ENCODE measurements around the gene SSUH2.
"Not testable (repeated sequence)": the region's sequence is repeated elsewhere in the genome, so short reads cannot be mapped to it uniquely, and the experiment has no call there.

Gene SSUH2

DNA sequence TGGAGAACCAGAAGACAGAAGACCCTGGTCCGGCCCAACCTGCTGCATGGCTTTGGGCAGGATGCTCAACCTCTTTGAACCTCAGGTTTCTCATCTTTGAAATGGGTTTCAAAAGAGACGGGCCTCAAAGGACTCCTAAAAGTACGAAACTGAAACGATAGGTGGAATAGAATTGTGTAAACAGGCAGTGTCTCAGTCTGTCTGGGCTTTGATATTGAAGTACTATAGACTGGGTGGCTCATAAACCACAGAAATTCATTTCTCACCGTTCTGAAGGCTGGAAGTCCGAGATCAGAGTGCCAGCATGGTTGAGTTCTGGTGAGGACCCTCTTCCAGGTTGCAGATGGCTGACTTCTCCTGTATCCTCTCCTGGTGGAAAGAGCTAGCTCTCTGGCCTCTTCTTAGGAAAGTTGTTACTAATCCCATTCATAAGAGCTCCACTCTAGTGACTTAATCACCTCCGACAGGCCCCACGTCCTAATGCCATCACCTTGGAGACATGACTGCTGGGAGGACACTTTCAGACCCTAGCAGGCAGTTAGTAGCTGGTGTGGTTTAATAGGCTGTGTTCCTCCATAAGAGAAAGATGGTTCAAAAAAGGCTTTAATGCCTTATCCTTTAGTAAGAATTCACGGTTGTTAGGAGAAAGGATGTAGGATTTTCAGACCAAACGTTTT, 35.7 kb downstream of the SSUH2 start:
- no peak for DNase-seq (ENCODE audit: low read depth in 2 of 2)

DNA sequence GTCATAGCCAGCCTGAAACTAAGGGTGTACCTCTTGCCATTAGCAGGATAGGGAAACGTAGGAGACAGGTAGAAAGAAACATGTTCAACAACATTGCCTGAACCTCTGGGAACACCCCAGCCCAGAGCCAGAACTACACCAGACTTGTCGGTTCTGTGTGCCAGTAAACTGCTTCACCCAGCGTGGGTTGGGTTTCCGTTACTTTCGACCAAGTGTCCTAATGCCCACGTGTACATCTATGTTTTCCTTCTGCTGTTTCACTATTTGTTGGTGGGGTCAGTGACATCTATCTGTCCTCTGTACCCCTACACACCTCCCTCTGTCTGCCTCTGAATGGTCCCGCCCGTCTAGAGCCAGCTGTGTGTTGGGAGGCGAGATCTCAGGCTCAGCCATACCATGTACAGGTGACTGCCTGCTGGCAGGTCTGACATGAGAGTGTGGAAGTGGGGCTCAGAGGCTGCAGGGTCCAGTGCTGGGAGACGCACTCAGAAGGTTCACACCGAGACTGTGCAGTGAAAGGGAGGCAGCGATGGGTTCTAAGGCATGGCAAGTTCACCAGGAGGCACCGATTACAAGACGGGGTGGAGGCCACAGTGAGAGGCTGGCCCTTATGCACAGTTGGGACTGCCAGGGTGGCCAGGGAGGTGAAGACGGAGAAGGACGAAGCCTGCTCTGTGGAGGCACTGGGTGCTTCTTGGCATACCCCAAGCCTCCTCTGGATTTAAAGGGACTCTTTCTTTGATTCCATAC, 36.4 kb downstream of the SSUH2 start:
- DNase-seq (ENCODE audit: low read depth in 2 of 2): no peak

DNA sequence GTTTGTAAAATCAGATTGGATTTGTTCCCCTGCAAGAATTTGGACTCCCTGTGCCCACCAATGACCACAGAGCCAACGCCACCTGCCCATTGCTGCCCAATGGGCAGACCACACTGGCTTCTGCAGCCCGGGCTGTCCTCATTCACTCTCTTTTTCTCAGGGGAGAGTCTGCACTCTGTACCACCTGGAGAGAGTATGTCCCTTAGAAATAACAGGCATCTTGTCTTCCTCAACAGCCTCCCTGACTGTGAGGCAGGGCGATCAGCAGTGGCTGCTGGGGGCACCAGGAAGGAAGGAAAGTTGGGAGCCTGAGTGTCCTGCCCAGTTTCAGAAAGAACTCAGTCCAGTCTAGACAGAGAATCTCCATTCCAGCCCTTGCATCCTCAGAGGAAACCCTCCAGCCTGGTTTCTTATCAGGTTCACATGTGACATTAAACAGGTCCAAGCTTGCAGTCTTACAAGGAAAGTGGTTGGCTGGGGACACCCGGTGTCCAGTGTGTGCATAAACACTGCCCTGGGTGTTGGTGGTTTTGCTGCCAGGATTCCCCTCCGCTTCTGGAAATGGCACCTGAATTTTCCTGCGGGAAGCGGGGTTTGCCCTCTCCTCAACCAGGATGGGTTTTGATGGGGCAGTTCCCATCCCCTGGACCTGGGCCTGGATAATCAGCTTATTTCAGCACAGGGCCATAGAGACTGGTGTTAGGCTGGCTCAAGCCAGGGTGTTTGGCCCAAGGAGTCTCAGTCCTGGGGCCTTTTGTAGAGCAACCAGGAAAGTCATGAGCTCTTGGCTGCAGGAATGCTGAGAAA, 37.2 kb downstream of the SSUH2 start:
- DNase-seq (ENCODE audit: low read depth in 2 of 2): peak in 1 of 2 experiments; percentile 43

DNA sequence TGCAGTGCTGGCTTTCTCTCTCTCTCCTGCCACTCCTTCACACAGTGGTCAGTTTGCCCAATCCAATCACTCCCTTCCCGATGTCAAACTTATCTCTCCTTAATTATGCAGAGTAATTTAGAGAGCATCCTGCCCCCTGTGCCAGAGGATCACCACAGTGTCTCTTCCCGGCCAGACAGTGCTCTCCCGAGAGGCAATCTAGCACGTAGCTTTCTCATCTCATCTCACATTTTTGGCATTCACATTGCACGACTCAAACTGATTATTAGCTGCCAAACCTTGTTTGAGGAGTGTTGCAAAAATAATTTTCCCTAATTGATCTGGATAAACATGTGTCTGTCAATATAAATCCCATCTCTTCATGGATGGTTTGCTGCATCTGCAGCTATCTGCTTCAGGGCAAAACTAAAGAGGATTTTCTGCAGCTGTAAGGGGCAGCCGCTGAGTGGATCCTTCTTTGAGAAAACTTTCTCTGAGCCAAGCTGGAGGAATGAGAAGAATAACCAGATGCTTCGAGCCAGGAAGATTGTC, 37.8 kb downstream of the SSUH2 start:
- DNase-seq (ENCODE audit: low read depth in 2 of 2): no peak

DNA sequence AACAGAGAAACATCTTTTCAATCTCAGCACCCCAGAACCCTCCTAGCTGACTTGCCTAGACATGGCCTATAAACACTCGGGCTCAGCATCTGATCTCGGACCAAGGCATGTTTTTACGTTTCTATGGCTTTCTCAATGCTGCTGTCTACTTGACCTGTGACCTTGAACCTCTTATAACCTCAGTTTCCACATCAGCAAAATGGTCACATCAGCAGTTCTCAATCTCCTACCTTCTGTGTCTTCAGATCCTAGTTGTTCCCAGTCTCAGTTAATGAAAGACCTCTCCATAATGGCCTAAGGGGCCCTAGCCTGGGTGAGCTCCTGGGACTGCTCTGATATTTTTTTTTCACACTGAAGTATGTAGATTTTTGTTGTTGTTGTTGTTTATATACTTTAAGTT, 39.6 kb downstream of the SSUH2 start:
- DNase-seq (ENCODE audit: low read depth in 2 of 2): no peak

DNA sequence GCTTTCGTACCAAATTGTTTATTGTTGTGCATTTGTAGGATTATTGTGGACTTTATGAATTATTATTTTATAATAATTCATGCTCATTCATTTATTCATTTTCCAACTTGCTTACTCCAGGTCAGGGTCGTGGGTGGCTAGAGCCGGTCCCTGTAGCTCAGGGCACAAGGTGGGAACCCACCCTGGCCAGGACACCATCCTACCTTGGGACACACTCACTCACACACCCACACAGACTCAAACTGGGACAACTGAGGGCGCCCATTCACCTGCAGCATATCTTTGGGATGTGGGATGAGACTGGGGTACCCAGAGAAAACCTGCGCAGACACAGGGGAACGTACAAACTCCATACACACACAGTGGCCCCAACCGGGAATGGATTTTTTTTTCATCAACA, 40.6 kb downstream of the SSUH2 start:
- no peak for DNase-seq (ENCODE audit: low read depth in 2 of 2)

DNA sequence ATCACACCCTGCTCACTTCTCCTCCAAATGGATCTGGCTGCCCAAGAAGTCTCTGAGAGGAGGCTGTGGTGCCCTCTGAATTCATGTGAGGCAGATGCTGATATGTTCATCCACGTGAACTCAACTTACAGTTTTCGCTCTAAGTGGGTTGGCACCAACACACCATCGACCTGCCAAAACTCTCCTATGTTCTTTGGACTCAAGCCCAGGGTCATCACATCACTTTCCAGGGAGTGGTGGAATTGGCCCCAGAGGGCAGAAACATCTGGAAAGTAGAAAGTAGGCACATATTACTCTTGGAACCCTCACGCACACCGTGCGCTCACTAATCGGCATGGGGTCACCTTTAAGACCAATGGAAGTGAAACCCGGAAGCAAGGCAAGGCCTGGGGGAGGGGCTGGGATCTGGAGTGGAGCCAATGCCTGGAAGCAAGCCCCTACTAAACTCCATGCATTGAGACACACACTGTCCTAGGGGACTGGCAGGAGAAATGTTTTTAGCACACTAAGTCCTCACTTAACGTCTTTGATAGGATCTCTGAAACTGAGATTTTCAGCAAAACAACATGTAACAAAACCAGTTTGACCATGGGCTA, 41.4 kb downstream of the SSUH2 start:
- DNase-seq (ENCODE audit: low read depth in 2 of 2): no peak

DNA sequence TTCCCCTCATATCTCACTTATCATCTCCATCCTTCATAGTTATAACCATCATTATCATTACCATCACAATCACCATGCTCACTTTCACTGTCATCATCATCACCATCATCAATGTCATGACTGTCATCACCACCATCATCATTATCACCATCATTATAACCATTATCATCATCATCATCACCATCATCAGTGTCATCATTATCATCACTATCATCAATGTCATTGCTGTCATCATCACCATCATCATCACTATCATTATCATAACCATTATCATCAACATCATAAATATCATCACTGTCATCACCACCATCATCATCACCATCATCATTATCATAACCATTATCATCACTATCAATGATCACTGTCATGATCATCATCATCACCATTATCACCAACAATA, 44.1 kb downstream of the SSUH2 start:
- no peak for DNase-seq (ENCODE audit: low read depth in 2 of 2)

DNA sequence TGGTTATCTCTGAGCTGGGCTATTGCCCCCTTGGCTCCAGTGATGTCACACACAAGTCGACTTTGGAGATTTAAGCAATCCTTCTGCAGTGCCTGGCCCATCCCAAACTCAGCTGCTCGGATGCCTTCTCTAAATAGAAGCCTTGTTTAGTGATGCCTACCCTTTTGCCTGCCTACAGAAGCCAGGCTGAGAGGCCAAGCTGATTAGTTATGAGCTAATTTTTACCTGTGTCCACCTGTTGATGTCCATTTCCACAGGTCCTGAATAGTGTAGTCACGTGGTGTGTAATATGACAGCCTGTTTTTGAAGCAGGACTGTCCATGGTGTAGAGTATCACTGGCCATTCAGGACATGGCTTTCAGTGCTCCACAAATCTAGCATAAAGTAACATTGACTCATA, 45.5 kb downstream of the SSUH2 start:
- DNase-seq (ENCODE audit: low read depth in 2 of 2): no peak

DNA sequence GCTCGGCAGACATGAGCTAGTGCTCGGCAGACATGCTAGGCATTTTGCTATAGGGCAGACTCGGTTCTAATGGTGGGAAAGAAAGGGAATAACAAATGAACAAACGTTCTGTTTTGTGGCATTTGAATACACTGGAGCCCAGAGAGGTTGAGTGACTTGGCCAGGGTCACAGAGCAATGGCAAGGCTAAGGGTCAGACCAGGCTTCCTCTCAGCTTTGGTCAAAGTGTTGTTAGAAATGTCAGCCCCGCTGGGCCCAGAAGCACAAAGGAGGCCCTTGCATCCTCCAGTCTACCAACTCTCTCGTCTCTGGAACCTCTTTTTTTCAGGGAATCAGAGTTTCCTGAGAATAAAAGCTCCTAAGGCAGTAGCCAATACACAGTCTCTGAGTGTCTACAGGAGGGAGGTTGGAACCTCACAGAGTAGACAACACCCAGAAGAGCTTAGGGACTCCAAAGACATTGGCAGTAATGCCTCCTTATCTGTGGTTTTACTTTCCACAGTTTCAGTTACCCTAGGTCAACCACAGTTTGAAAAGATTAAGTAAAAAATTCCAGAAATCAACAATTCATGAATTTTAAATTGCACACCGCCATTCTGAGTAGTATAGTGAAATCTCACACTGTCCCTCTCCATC, 47.3 kb downstream of the SSUH2 start:
- DNase-seq (ENCODE audit: low read depth in 2 of 2): no peak

DNA sequence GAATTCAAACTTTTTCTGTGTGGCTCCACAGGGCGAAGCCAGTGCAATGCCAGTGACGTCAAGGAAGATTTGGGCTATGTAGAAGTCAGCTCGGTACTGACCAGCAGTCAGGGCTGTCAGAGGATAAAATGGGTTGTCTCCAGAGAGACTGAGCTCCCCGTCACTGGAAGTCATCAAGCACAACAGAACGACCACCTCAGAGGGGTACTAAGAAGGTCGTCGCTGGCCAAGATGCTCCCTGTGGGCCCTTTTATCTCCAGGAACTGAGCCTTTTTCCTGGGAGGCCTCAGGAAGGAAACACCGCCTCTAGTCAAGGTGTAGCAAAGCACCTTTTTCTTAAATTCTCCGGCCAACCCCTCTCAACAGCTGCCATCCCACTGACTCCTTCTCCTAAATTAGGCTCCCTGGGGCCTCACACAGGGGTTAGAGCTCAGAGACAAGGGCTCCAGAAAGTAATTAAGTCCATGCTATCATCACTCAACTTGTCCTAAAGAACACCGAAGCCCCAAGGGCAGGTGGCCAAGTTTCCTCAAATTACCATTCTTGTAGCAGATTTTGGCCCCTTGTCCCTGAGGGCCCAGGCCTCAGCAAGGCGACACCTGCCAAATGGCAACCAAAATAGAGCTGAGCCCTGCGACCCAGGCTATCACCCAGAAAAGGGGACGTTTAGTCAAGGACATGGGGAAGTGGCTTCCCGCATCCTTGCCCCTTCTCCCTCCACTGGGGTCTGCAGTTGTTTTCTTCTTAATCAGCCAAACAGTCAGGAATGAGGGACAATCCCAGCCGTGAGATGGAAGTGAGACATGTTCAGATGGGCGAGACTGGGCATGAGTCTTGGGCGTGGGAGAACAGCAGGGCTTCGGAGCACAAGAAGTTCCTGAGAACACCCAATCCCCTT, 48.0 kb downstream of the SSUH2 start:
- no peak for DNase-seq (ENCODE audit: low read depth in 2 of 2)

DNA sequence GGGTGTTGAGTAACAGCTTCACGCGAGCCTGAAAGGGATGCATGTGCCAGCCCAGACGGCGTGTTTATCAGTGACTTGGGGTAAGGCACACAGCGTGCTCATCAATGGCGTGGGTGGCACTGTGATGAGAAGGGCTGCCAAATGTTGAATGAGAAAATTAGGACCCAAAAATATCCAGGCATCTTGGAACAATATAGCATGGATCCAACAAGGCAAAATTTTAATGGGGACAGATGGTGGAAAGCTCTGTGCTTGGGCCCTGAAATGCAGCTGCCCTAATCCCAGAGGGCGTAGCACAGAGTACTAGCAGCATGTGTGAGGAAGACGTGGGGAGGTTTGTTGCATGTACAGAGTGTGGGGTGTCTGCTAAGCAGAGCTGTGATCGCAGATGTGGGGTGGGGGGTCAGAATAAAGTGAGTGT, 48.9 kb downstream of the SSUH2 start:
- DNase-seq (ENCODE audit: low read depth in 2 of 2): no peak

DNA sequence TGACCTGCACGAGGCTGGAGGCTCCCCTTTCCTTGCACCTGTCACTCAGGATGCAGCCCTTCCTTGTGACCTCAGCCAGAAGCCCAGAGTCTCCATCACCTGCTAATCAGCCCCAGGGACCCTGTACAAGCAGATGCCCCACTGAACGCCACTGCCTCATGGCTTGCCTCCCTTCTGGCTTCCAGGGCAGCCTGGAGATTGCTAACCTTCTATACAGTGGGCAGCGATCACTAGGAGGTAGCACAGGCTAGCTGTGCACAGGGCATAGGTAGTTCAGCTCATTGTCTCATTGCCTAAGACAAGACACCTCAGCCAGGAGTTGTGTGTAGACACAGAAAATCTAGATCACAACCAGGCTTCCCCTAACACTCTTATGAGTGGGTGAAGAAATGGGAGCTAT, 49.3 kb downstream of the SSUH2 start:
- no peak for DNase-seq (ENCODE audit: low read depth in 2 of 2)

DNA sequence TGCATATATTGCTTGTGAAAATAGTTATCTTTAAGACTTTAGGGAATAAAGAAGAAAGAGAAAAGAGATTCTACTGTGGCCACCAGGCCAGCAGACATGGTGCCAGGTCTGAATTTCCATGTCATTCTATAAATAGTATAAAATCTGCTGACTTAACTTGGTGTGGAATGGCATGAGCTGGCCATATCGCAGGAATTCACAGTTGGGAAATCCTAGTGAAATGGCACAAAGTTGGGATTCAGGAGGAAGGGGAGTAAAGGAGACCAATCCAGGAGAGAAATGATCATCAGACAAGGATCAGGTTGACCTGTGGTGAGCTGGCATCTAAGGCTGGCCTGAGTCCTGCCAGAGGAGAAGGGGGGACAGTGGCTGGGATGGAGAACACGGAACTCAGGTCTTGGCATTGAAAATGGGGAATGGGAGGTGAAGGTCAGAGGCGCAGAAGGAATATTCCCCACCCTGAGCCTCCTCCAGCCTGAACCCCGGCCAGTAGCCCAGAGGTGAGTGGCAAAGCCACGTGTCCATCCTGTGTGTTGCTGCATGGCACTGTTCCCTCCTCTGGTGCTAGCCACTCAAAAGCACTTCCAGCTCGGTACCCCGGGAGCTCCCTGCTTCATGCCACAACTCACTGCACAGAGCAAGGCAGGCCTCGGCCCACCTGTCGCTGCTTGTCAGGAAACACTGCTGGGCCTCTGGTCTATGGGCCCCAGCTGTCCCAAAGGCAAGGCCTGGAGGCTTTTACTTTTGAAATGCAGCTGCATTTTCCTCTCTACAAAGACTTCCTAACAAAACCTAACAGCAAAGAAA, 51.4 kb downstream of the SSUH2 start:
- no peak for DNase-seq (ENCODE audit: low read depth in 2 of 2)

DNA sequence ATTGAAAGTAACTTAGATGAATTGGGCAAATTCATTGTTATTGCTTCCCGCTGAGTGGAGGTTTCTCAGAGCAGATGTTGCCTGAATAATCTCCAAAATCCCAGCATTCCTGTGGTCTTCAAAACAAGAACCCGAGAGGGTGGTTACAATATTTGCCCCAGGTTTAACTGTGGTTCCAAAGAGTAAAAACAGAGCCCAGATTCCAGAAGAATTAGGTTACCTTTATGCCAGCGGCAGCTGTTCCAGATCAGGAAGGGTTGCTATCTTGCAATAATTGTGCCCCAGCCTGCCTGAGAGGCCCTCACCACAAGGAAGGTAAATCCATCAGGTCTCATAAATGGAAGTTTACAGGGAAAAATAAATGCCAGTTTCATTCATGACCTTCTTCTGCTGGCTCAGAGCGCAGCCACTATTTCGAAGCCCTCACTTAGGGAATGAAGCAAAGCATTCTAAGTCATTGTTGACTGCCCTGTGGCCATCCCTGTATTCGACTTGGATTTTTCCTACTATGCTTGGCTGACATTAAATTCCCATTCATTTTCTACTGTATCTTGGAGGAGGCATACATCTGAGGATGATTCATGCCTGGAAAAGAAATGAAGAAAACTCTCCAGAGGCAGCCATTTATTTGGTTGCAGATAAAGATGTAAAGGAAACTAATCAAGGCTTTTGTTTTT, 54.6 kb downstream of the SSUH2 start:
- DNase-seq (ENCODE audit: low read depth in 2 of 2): peak in 1 of 2 experiments; percentile 23

DNA sequence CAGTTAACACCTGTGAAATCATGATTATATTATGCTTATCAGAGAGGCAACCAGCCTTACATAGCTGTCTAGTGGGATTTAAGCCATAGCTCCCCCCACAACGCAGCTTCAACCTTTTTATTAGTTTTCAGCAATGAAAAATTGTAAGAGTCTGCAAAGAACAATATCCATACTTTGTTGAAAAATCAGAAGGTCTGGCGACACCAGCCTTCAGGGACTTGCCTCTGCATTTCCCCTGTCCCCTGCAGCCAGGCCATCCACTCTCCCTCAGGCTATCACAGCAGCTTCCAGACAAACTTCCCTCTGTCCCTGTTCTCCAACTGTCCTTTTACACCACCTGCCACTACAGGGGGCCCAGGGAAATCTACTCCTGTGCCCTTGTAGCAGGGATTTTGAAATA, 59.9 kb downstream of the SSUH2 start:
- DNase-seq (ENCODE audit: low read depth in 2 of 2): no peak

DNA sequence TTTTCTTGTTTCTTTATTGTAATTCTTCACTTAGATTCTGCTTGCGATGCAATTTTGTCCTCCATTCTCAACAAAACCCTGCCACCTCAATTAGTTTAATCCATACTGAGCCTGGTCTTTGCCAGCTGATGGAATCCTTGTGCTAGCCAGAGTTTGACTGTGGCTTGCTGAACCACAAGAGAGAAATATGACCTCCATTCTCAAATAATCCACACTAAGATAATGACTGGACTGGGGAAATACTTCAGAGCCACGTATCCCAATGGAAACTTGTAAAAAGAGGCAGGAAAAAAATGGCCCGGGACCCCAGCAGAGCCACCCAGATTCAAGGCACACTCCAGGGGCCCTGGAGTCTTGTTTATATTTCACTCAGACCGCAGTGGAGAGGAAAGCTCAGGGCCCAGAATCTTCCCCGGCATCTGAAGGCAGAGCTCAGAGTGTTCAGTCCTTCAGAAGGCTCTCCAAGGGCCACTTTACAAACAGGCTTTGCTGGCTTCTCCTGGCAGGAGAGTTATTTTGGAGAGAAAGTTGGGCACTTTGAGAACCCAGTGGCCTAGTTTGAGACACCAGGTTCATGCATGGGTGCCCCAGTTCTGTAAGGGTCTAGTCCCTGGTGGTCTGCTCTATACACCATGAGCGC, 62.7 kb downstream of the SSUH2 start:
- no peak for DNase-seq (ENCODE audit: low read depth in 2 of 2)

DNA sequence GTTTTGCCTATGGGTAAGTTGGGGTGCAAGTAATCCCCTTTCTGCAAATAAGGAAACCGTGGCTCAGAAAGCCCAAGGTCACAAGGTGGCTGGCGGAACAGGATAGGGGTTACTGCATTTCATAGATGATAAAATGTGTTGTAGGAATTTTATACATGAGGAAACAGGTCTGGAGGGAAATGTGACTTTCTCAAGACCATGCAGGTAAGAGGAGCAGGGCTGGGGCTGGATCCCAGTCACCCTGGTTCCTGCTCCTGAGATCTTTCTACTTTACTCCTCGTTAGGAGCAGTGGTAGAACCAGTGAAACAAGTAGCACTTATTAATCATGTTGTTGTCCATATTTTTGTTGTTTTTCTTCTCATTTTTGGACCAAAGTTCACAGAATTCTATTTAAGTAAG, 63.2 kb downstream of the SSUH2 start:
- no peak for DNase-seq (ENCODE audit: low read depth in 2 of 2)

DNA sequence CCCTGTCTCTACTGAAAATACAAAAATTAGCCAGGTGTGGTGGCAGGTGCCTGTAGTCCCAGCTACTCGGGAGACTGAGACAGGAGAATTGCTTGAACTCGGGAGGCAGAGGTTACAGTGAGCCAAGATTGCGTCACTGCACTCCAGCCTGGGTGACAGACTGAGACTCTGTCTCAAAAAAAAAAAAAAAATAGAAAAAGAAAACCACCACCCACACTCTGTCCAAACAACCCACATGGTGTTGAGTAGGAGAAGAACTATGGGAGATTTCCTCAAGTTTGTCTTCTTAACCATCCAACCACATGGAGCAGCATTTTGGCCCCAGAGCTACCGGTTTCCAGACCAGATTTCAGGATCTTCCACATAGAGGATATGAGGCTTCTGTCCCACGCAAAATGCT, 64.2 kb downstream of the SSUH2 start:
- DNase-seq (ENCODE audit: low read depth in 2 of 2): not testable (repeated sequence)
